Effector memory CD8-positive, alpha-beta T cell (primary cell): ENCODE data around the gene L3MBTL4.

Experiments used
- ATAC-seq: fragments of 150-1000 bp; cut with Tn5 transposase; replicated peaks from 2 replicates; pipeline ENCODE4 v1.10.0; 2021; ENCODE audit warnings: mild to moderate bottlenecking, moderate library complexity
- DNase-seq, 3 experiments: peaks; one replicate each; pipeline ENCODE4 v3.0.0; 2021
- H3K27ac Mint-ChIP-seq, 2 donors: one replicate each; pipeline ENCODE4 v1.8.0; 2022; ENCODE audit warnings: mild to moderate bottlenecking in 2 of 2, mixed read lengths in 2 of 2, moderate library complexity in 2 of 2
- H3K27me3 Mint-ChIP-seq, 2 donors: one replicate each; pipeline ENCODE4 v1.8.0; 2022; ENCODE audit warnings: mixed read lengths in 2 of 2
- H3K36me3 Mint-ChIP-seq: one replicate; pipeline ENCODE4 v1.8.0; 2022; ENCODE audit warnings: mild to moderate bottlenecking, moderate library complexity, mixed read lengths; ENCODE audit not compliant: insufficient read depth
- H3K4me1 Mint-ChIP-seq, 2 donors: one replicate each; pipeline ENCODE4 v1.8.0; 2022; ENCODE audit warnings: low read depth in 2 of 2, mixed read lengths in 2 of 2
- H3K4me3 Mint-ChIP-seq, 2 donors: one replicate each; pipeline ENCODE4 v1.8.0; 2022; ENCODE audit warnings: mild to moderate bottlenecking in 2 of 2, mixed read lengths in 2 of 2, moderate library complexity in 2 of 2
- H3K9me3 Mint-ChIP-seq, 2 donors: one replicate each; pipeline ENCODE4 v1.8.0; 2022; ENCODE audit warnings: mixed read lengths in 2 of 2

Gene L3MBTL4

GRCh38 chr18:6368017-6368416 lies 46.7 kb downstream of the L3MBTL4 start:
- H3K27me3 Mint-ChIP-seq, result no peaks in the 10 kb centered on the region
- H3K27ac Mint-ChIP-seq, result no peak overlapping the region
- H3K36me3 Mint-ChIP-seq, result no peaks in the 10 kb centered on the region
- peaks cover 5 to 8% of the 10 kb centered on the region in 2 donors for H3K9me3 Mint-ChIP-seq
- no peaks in the 10 kb centered on the region for H3K4me1 Mint-ChIP-seq
- ATAC-seq, result no peak
- DNase-seq, result no peak
- no peak overlapping the region for H3K4me3 Mint-ChIP-seq

GRCh38 chr18:6367208-6367607 lies 47.5 kb downstream of the L3MBTL4 start:
- ATAC-seq (no peak), DNase-seq (no peak)
- Mint-ChIP-seq H3K4me3 (no peak overlapping the region), H3K4me1 (no peaks in the 10 kb centered on the region), H3K36me3 (no peaks in the 10 kb centered on the region), H3K27me3 (no peaks in the 10 kb centered on the region), H3K27ac (no peak overlapping the region), H3K9me3 (peaks cover 5 to 8% of the 10 kb centered on the region in 2 donors)

- ATAC-seq, result no peak
- Mint-ChIP-seq H3K4me1 (no peaks in the 10 kb centered on the region), H3K36me3 (no peaks in the 10 kb centered on the region), H3K4me3 (no peak overlapping the region), H3K27ac (no peak overlapping the region), H3K27me3 (no peaks in the 10 kb centered on the region), H3K9me3 (peaks cover 7 to 8% of the 10 kb centered on the region in 2 donors)
- DNase-seq, result no peak
These were observed 47.9 kb downstream of the L3MBTL4 start for GRCh38 chr18:6366776-6367175.

- Mint-ChIP-seq H3K4me1 (no peaks in the 10 kb centered on the region), H3K9me3 (peaks cover 8% of the 10 kb centered on the region in 2 donors), H3K4me3 (no peak overlapping the region), H3K36me3 (no peaks in the 10 kb centered on the region), H3K27ac (no peak overlapping the region), H3K27me3 (no peaks in the 10 kb centered on the region)
- DNase-seq (no peak), ATAC-seq (no peak)
These were observed 49.3 kb downstream of the L3MBTL4 start for GRCh38 chr18:6365385-6365784.

GRCh38 chr18:6363216-6363615 lies 51.5 kb downstream of the L3MBTL4 start:
- no peak overlapping the region for H3K27ac Mint-ChIP-seq
- H3K4me3 Mint-ChIP-seq, result no peak overlapping the region
- H3K27me3 Mint-ChIP-seq, result no peaks in the 10 kb centered on the region
- ATAC-seq, result no peak
- no peaks in the 10 kb centered on the region for H3K36me3 Mint-ChIP-seq
- H3K9me3 Mint-ChIP-seq, result peaks cover 0 to 9% of the 10 kb centered on the region in 2 donors
- no peaks in the 10 kb centered on the region for H3K4me1 Mint-ChIP-seq
- no peak for DNase-seq

GRCh38 chr18:6362559-6363129 lies 52.1 kb downstream of the L3MBTL4 start:
- no peaks in the 10 kb centered on the region for H3K4me1 Mint-ChIP-seq
- no peak overlapping the region for H3K4me3 Mint-ChIP-seq
- no peak overlapping the region for H3K27ac Mint-ChIP-seq
- H3K27me3 Mint-ChIP-seq, result no peaks in the 10 kb centered on the region
- ATAC-seq (no peak), DNase-seq (no peak)
- H3K36me3 Mint-ChIP-seq, result no peaks in the 10 kb centered on the region
- H3K9me3 Mint-ChIP-seq, result peaks cover 0 to 6% of the 10 kb centered on the region in 2 donors

GRCh38 chr18:6357668-6358067 lies 57.0 kb downstream of the L3MBTL4 start:
- H3K4me3 Mint-ChIP-seq, result no peak overlapping the region
- DNase-seq, result no peak
- H3K36me3 Mint-ChIP-seq, result no peaks in the 10 kb centered on the region
- no peak for ATAC-seq
- no peak overlapping the region for H3K27ac Mint-ChIP-seq
- H3K9me3 Mint-ChIP-seq, result peaks cover 0 to 4% of the 10 kb centered on the region in 2 donors
- H3K4me1 Mint-ChIP-seq, result no peaks in the 10 kb centered on the region
- H3K27me3 Mint-ChIP-seq, result no peaks in the 10 kb centered on the region

GRCh38 chr18:6355789-6356589 lies 58.7 kb downstream of the L3MBTL4 start:
- DNase-seq (no peak), ATAC-seq (no peak)

GRCh38 chr18:6352275-6352674 lies 62.4 kb downstream of the L3MBTL4 start:
- no peak for ATAC-seq
- Mint-ChIP-seq H3K27ac (no peak overlapping the region), H3K36me3 (no peaks in the 10 kb centered on the region), H3K4me1 (no peaks in the 10 kb centered on the region), H3K9me3 (peaks cover 2 to 6% of the 10 kb centered on the region in 2 donors), H3K4me3 (no peak overlapping the region), H3K27me3 (no peaks in the 10 kb centered on the region)
- DNase-seq, result no peak

More at GRCh38 chr18:6355789-6356589, 58.7 kb downstream of the L3MBTL4 start:
- peaks cover 4 to 6% of the 10 kb centered on the region in 2 donors for H3K9me3 Mint-ChIP-seq
- no peak overlapping the region for H3K4me3 Mint-ChIP-seq
- no peaks in the 10 kb centered on the region for H3K4me1 Mint-ChIP-seq
- H3K27me3 Mint-ChIP-seq, result no peaks in the 10 kb centered on the region
- H3K27ac Mint-ChIP-seq, result no peak overlapping the region
- no peaks in the 10 kb centered on the region for H3K36me3 Mint-ChIP-seq

GRCh38 chr18:6342990-6343389 lies 71.7 kb downstream of the L3MBTL4 start:
- DNase-seq (no peak), ATAC-seq (no peak)
- H3K27ac Mint-ChIP-seq, result no peak overlapping the region
- no peaks in the 10 kb centered on the region for H3K4me1 Mint-ChIP-seq
- no peaks in the 10 kb centered on the region for H3K27me3 Mint-ChIP-seq
- H3K36me3 Mint-ChIP-seq, result no peaks in the 10 kb centered on the region
- H3K9me3 Mint-ChIP-seq, result peaks cover 5 to 16% of the 10 kb centered on the region in 2 donors
- H3K4me3 Mint-ChIP-seq, result no peak overlapping the region

- Mint-ChIP-seq H3K27me3 (no peaks in the 10 kb centered on the region), H3K4me3 (no peak overlapping the region), H3K9me3 (peaks cover 5 to 20% of the 10 kb centered on the region in 2 donors), H3K36me3 (no peaks in the 10 kb centered on the region), H3K4me1 (no peaks in the 10 kb centered on the region), H3K27ac (no peak overlapping the region)
- DNase-seq, result no peak
- no peak for ATAC-seq
These were observed 73.0 kb downstream of the L3MBTL4 start for GRCh38 chr18:6341709-6342108.

- no peaks in the 10 kb centered on the region for H3K4me1 Mint-ChIP-seq
- H3K36me3 Mint-ChIP-seq, result no peaks in the 10 kb centered on the region
- H3K9me3 Mint-ChIP-seq, result peaks cover 5 to 21% of the 10 kb centered on the region in 2 donors
- H3K4me3 Mint-ChIP-seq, result no peak overlapping the region
- no peak for ATAC-seq
- no peaks in the 10 kb centered on the region for H3K27me3 Mint-ChIP-seq
- no peak for DNase-seq
- H3K27ac Mint-ChIP-seq, result no peak overlapping the region
These were observed 73.4 kb downstream of the L3MBTL4 start for GRCh38 chr18:6341303-6341702.

GRCh38 chr18:6340121-6340520 lies 74.6 kb downstream of the L3MBTL4 start:
- peaks cover 5 to 29% of the 10 kb centered on the region in 2 donors for H3K9me3 Mint-ChIP-seq
- no peak overlapping the region for H3K4me3 Mint-ChIP-seq
- H3K27ac Mint-ChIP-seq, result no peak overlapping the region
- ATAC-seq, result no peak
- no peak for DNase-seq
- no peaks in the 10 kb centered on the region for H3K27me3 Mint-ChIP-seq
- no peaks in the 10 kb centered on the region for H3K4me1 Mint-ChIP-seq
- H3K36me3 Mint-ChIP-seq, result no peaks in the 10 kb centered on the region

GRCh38 chr18:6336239-6336638 lies 78.5 kb downstream of the L3MBTL4 start:
- ATAC-seq, result no peak
- H3K27ac Mint-ChIP-seq, result no peak overlapping the region
- no peaks in the 10 kb centered on the region for H3K27me3 Mint-ChIP-seq
- no peaks in the 10 kb centered on the region for H3K4me1 Mint-ChIP-seq
- H3K36me3 Mint-ChIP-seq, result peaks cover 4% of the 10 kb centered on the region
- peaks cover 8 to 24% of the 10 kb centered on the region in 2 donors for H3K9me3 Mint-ChIP-seq
- no peak for DNase-seq
- H3K4me3 Mint-ChIP-seq, result no peak overlapping the region
